HCT116 (cell line): Measurements from ENCODE around the gene ARFGAP3. TPM values are rescaled to one million over a fixed set of nuclear protein-coding genes. Genes with fewer than 3 reads are reported as not detected.

Experiments used
- ATAC-seq: fragments of 200-7000 bp; cut with Tn5 transposase; 2 replicates; pipeline ENCODE4 v1.9.1; 2020; ENCODE audit warnings: mild to moderate bottlenecking, moderate library complexity
- BruUV-seq: library from RNA; stranded (reverse); fragments of 400-500 nt; replicated peaks from 2 replicates; lab custom pipeline; 2021; lab: Mats Ljungman, UMichigan
- CTCF ChIA-PET: fragments of 300-600 bp; sonication (Branson Sonifier 250); formaldehyde crosslinking; loops from one replicate; lab custom pipeline; 2021; ENCODE audit warnings: antibody characterized with exemption; lab: Charles Lee
- POLR2A ChIA-PET: fragments of 300-600, 350-600 bp; sonication (Branson Sonifier 250); formaldehyde crosslinking; loops from one replicate; lab custom pipeline; 2021; ENCODE audit warnings: antibody characterized with exemption; lab: Charles Lee
- RAD21 ChIA-PET, 2 experiments: fragments of 300-600 bp; sonication (Branson Sonifier 250); formaldehyde crosslinking; loops; one replicate each; lab custom pipeline; 2023; ENCODE audit warnings: low total read pairs in 2 of 2; ENCODE audit not compliant: uncharacterized antibody in 2 of 2, unreplicated experiment in 2 of 2, low non-redundant PET in 1 of 2; lab: Charles Lee
- DNase-seq: peaks from one replicate; pipeline ENCODE4 v3.0.0-alpha.2; 2010; ENCODE audit warnings: low read depth, low spot score
- H2AFZ ChIP-seq: fragments of 200-600 bp; shearing (Covaris generic), sonication (generic); 2 replicates; pipeline ENCODE4 v1.6.1; 2017; ENCODE audit warnings: low read depth, mixed run types, mixed read lengths, antibody characterized with exemption, low read length; ENCODE audit not compliant: poor library complexity, severe bottlenecking
- H3K27ac ChIP-seq: 2 replicates; pipeline ENCODE4 v1.5.1; 2012; ENCODE audit warnings: low read depth, low read length
- H3K27me3 ChIP-seq: fragments of 200-600 bp; sonication (generic); 2 replicates; pipeline ENCODE4 v1.6.1; 2016; ENCODE audit warnings: mixed run types, low read length, mixed read lengths; ENCODE audit not compliant: insufficient read depth
- H3K36me3 ChIP-seq, 2 experiments: fragments of 200-500 bp in 1 of 2; fragments of 200-600 bp in 1 of 2; sonication (Bioruptor generic) in 1 of 2; sonication (generic) in 1 of 2; 2 replicates each; pipeline versions ENCODE4 v1.5.1 to v1.6.1; 2014 to 2016; ENCODE audit warnings: low read length in 2 of 2, inconsistent platforms in 1 of 2, mixed read lengths in 1 of 2, mixed run types in 1 of 2; ENCODE audit not compliant: insufficient read depth in 2 of 2, control insufficient read depth in 1 of 2
- H3K4me1 ChIP-seq, 2 experiments: fragments of 200-600 bp in 1 of 2; sonication (generic) in 1 of 2; 2 replicates each; pipeline versions ENCODE4 v1.5.1 to v1.6.1; 2012 to 2017; ENCODE audit warnings: low read length in 2 of 2, inconsistent platforms in 1 of 2, mild to moderate bottlenecking in 1 of 2, mixed read lengths in 1 of 2, mixed run types in 1 of 2, moderate library complexity in 1 of 2; ENCODE audit not compliant: insufficient read depth in 2 of 2, control insufficient read depth in 1 of 2
- H3K4me2 ChIP-seq: fragments of 200-600 bp; sonication (generic); 2 replicates; pipeline ENCODE4 v1.6.1; 2017; ENCODE audit warnings: mixed run types, low read length, mixed read lengths
- H3K4me3 ChIP-seq, 2 experiments: fragments of 200-600 bp in 1 of 2; sonication (generic) in 1 of 2; replicated peaks in 1 of 2; 2 replicates each; pipeline ENCODE4 v1.5.1; 2011 to 2016; ENCODE audit warnings: low read length in 2 of 2, control low read depth in 1 of 2, low read depth in 1 of 2, mild to moderate bottlenecking in 1 of 2, mixed read lengths in 1 of 2, mixed run types in 1 of 2
- H3K79me2 ChIP-seq: fragments of 200-600 bp; sonication (generic); 2 replicates; pipeline ENCODE4 v1.6.1; 2017; ENCODE audit warnings: mild to moderate bottlenecking, mixed run types, low read length, moderate library complexity, mixed read lengths; ENCODE audit not compliant: insufficient read depth
- H3K9ac ChIP-seq: fragments of 200-600 bp; sonication (generic); 2 replicates; pipeline ENCODE4 v1.6.1; 2016; ENCODE audit warnings: low read length, mixed read lengths
- H3K9me2 ChIP-seq: fragments of 200-600 bp; sonication (generic), shearing (Covaris generic); 2 replicates; pipeline ENCODE4 v1.6.1; 2017; ENCODE audit warnings: mixed run types, mild to moderate bottlenecking, moderate library complexity; ENCODE audit not compliant: insufficient read depth
- H3K9me3 ChIP-seq, 2 experiments: fragments of 200-500 bp in 1 of 2; fragments of 200-600 bp in 1 of 2; sonication (Bioruptor generic) in 1 of 2; sonication (generic) in 1 of 2; 2 replicates each; pipeline ENCODE4 v1.6.1; 2014 to 2017; ENCODE audit warnings: low read length in 2 of 2, mixed read lengths in 2 of 2, inconsistent platforms in 1 of 2, low read depth in 1 of 2, mild to moderate bottlenecking in 1 of 2, mixed run types in 1 of 2, moderate library complexity in 1 of 2; ENCODE audit not compliant: control insufficient read depth in 1 of 2, insufficient read depth in 1 of 2
- H4K20me1 ChIP-seq: fragments of 200-600 bp; sonication (generic), shearing (Covaris generic); 2 replicates; pipeline ENCODE4 v1.6.1; 2017; ENCODE audit warnings: mixed run types, mild to moderate bottlenecking, moderate library complexity; ENCODE audit not compliant: insufficient read depth
- CEBPB ChIP-seq: IDR thresholded peaks from 2 replicates; pipeline ENCODE4 v1.6.1; 2012; ENCODE audit warnings: low read depth
- CTCF ChIP-seq, 3 experiments: fragments of 200-600 bp in 1 of 3; sonication (generic) in 1 of 3; IDR thresholded peaks in 2 of 3; conservative IDR thresholded peaks in 1 of 3; 2 replicates each; pipeline ENCODE4 v1.5.1; 2012 to 2017; ENCODE audit warnings: low read depth in 2 of 3, low read length in 2 of 3, antibody characterized with exemption in 1 of 3, borderline replicate concordance in 1 of 3, control low read depth in 1 of 3, mild to moderate bottlenecking in 1 of 3, mixed read lengths in 1 of 3, mixed run types in 1 of 3, moderate library complexity in 1 of 3; ENCODE audit not compliant: insufficient read depth in 1 of 3
- ELF1 ChIP-seq: IDR thresholded peaks from 2 replicates; pipeline ENCODE4 v1.6.1; 2012; ENCODE audit warnings: low read depth, borderline replicate concordance
- EZH2phosphoT487 ChIP-seq: fragments of 200-600 bp; IDR thresholded peaks from 2 replicates; pipeline ENCODE4 v1.6.1; 2018; ENCODE audit warnings: antibody characterized with exemption, borderline replicate concordance
- JUND ChIP-seq: IDR thresholded peaks from 2 replicates; pipeline ENCODE4 v1.6.1; 2012
- MAX ChIP-seq: IDR thresholded peaks from 2 replicates; pipeline ENCODE4 v1.6.1; 2012
- POLR2AphosphoS5 ChIP-seq: IDR thresholded peaks from 2 replicates; pipeline ENCODE4 v1.6.1; 2011; ENCODE audit warnings: mild to moderate bottlenecking, low read depth, low read length, moderate library complexity
- RAD21 ChIP-seq: IDR thresholded peaks from 2 replicates; pipeline ENCODE4 v1.6.1; 2012; ENCODE audit warnings: low read depth, mild to moderate bottlenecking
- SIN3A ChIP-seq: IDR thresholded peaks from 2 replicates; pipeline ENCODE4 v1.6.1; 2012; ENCODE audit warnings: low read depth
- YY1 ChIP-seq: IDR thresholded peaks from 2 replicates; pipeline ENCODE4 v1.6.1; 2011; ENCODE audit warnings: low read length, low read depth, moderate library complexity, mild to moderate bottlenecking; ENCODE audit not compliant: insufficient replicate concordance; ENCODE audit errors: extremely low read depth
- ZBTB33 ChIP-seq: IDR thresholded peaks from 2 replicates; pipeline ENCODE4 v1.6.1; 2011; ENCODE audit warnings: mild to moderate bottlenecking, low read length, moderate library complexity; ENCODE audit not compliant: insufficient replicate concordance; ENCODE audit errors: extremely low read depth
- ZNF274 ChIP-seq: fragments of 200-500 bp; sonication (Bioruptor generic); IDR thresholded peaks from 2 replicates; pipeline ENCODE4 v1.6.1; 2014; ENCODE audit warnings: mild to moderate bottlenecking, low read depth, low read length, inconsistent platforms
- intact Hi-C: fragments of 100-400 bp; cut with micrococcal nuclease; formaldehyde crosslinking; loops from 2 replicates; pipeline ENCODE4 v1.10.0; 2022
- total RNA-seq: library from RNA; stranded (reverse); gene quantifications from one replicate; pipeline ENCODE4 v1.2.1, GENCODE V29; 2021; ENCODE audit not compliant: unreplicated experiment
- TF ChIP-seq, protein P1 (sequence below): IDR thresholded peaks from 2 replicates; pipeline ENCODE4 v1.6.1; 2012

The ARFGAP3 gene
- total RNA-seq, 1 experiment from 2014 or later, result 15.4 TPM

- ATAC-seq (no peak), DNase-seq (no peak)
- Histone ChIP-seq H3K9ac (no peak overlapping the region), H3K36me3 (0 out of 4 replicates have a peak, but pooled peaks cover 0 to 5% of the 10 kb centered on the region in 2 experiments), H3K4me2 (no peak overlapping the region), H3K4me3 (no peak overlapping the region), H3K27ac (no peak overlapping the region), H3K4me1 (no peaks in the 10 kb centered on the region), H3K9me3 (no peaks in the 10 kb centered on the region), H3K27me3 (no peaks in the 10 kb centered on the region), H2AFZ (no peak overlapping the region), H3K9me2 (no peaks in the 10 kb centered on the region), H4K20me1 (no peaks in the 10 kb centered on the region), H3K79me2 (no peaks in the 10 kb centered on the region)
- POLR2A ChIA-PET, result no interaction called here
- no TSS peak for BruUV-seq
- intact Hi-C loops, result no loop called here
- CTCF ChIA-PET, result no interaction called here
- RAD21 ChIA-PET, result no interaction called here
- TF ChIP-seq ZNF274, result no peak
- TF ChIP-seq CTCF (IDR thresholded peaks at IDR 0.05 in 2 of 3, conservative IDR thresholded peaks at IDR 0.05 in 1 of 3; ENCODE audit: borderline replicate concordance in 1 of 3, insufficient read depth in 1 of 3, low read depth in 2 of 3, low read length in 2 of 3), result no peak
- TF ChIP-seq SIN3A, result no peak
- TF ChIP-seq CEBPB, result no peak
- TF ChIP-seq YY1, result no peak
- TF ChIP-seq RAD21, result no peak
Measured at GRCh38 chr22:42813501-42813900, 43.6 kb downstream of the ARFGAP3 start.

DNA sequence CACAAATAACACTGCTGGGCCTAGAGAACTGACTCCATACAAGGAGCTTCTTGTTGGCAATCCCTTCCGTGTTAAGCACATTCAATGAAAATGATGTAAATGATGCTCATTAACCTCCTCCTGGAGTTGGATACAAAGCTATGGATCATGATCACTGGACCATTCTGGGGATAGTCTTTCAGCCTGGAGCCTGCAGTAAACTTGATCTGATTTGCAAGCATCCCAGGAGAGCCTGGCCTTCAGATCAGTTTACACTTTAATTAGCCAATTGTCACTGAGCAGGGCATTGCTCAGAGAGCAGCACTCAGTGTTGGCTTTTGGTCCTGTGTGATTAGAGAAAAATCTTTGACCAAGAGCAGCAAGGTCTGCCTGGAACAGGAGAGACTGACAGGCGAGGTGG, 45.6 kb downstream of the ARFGAP3 start:
- Histone ChIP-seq H3K4me1 (no peaks in the 10 kb centered on the region; a peak in 1 of 4 replicates), H4K20me1 (no peaks in the 10 kb centered on the region), H3K36me3 (0 out of 4 replicates have a peak, but pooled peaks cover 2 to 3% of the 10 kb centered on the region in 2 experiments), H3K9me2 (no peaks in the 10 kb centered on the region), H3K4me2 (no peak overlapping the region), H3K4me3 (no peak overlapping the region), H2AFZ (no peak overlapping the region), H3K27ac (no peak overlapping the region), H3K9me3 (no peaks in the 10 kb centered on the region), H3K79me2 (no peaks in the 10 kb centered on the region), H3K9ac (no peak overlapping the region), H3K27me3 (no peaks in the 10 kb centered on the region)
- DNase-seq, result no peak
- intact Hi-C loops, result no loop called here
- ChIA-PET POLR2A (interaction anchor here (0.6 kb wide), 1 partner anchor 301 kb away, joined by 4 read pairs; no protein-coding TSS in a partner anchor), RAD21 (no interaction called here), CTCF (no interaction called here)
- no TSS peak for BruUV-seq
- ATAC-seq, result no peak
- TF ChIP-seq CEBPB (no peak), EZH2phosphoT487 (no peak), MAX (no peak), JUND (no peak), ELF1 (no peak), ZBTB33 (no peak), CTCF (IDR thresholded peaks at IDR 0.05 in 2 of 3, conservative IDR thresholded peaks at IDR 0.05 in 1 of 3; ENCODE audit: borderline replicate concordance in 1 of 3, insufficient read depth in 1 of 3, low read depth in 2 of 3, low read length in 2 of 3) (no peak), POLR2AphosphoS5 (no peak)
- TF ChIP-seq, protein P1, sequence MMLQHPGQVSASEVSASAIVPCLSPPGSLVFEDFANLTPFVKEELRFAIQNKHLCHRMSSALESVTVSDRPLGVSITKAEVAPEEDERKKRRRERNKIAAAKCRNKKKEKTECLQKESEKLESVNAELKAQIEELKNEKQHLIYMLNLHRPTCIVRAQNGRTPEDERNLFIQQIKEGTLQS, result no peak
